ENCODE measurements around the gene ARPP21.
"Not testable (repeated sequence)": the region's sequence is repeated elsewhere in the genome, so short reads cannot be mapped to it uniquely, and the experiment has no call there.

Gene ARPP21

DNA sequence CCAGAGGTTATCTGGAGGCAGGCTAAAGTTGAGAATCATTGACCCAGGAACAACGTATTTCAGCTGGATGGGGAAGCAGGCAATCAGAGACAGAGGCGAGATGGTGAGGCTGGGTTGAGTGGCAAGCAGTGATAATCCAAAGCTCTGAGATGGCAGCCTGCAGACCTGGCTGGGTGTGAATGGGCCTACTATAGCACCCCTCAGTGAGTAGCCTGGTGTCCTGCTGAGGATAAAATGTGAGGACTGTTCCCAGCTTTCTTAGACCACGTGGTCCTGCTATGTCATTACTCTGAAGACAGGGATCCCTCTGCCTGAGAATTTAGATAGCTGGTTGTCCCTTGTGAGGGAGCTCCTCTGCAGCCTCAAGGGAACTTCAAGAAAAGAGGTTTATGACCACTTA is 141.5 kb downstream of the ARPP21 start:
- no peak for DNase-seq (ENCODE audit: low read depth in 3 of 3)

DNA sequence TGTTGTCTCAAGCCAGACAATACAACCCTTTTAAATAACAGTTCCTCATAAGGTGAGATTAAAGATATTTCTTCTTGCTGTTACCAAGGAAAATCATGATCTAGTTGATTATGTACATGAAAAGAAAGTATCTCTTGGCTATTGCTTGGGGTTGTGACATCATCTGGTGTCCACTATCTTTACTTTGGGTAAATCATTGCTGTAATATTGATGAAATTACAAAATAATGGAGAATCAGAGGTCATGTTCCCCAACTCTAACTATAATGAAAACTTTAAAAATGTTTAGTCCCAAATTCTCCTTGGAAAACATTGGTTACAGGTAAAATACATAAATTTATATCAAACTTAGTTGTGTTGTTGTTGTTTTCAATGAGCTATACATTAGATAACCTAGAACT is 142.2 kb downstream of the ARPP21 start:
- no peak for DNase-seq (ENCODE audit: low read depth in 3 of 3)

- DNase-seq (ENCODE audit: low read depth in 3 of 3) = no peak
Measured at GRCh38 chr3:35782355-35782754, 143.0 kb downstream of the ARPP21 start.

DNA sequence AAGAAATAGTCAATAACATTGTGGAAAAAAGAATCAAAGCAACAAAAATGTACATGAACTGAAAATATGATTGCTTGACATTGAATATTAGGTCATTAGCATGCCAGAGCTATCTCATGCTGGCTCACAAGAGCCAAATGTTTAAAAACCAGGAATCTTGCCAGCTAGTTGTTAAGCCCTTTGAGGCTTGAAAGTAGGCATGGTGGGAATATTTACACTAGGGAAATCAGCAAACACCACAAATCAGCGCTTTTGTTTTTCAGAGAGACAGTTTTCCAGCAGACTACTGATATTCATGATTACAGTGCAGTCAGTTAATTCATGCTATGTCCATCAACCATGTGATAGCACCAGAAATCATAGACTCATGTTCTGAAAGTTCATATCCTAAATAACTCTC is 144.8 kb downstream of the ARPP21 start:
- no peak for DNase-seq (ENCODE audit: low read depth in 3 of 3)

- no peak for DNase-seq (ENCODE audit: low read depth in 3 of 3)
Measured at GRCh38 chr3:35785234-35785888, 146.0 kb downstream of the ARPP21 start.

DNA sequence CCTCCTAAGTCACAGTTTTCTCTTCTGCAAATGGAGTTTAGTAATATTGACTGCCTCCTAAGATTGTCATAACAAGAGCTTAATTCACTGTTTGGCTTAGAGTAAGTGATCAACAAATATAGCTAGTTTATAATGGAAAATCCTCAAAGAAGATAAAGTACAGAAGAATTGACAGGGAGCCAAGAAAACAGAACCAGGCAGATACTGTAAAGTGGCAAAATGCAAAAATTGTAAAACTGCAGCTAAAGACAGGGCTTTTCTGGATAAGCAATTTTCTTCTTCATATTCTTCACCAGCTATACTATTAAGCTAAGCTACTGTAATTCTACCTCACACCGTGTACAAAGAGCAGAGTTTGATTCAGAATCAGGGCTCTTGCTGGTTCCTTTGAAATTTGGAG is 148.6 kb downstream of the ARPP21 start:
- DNase-seq (ENCODE audit: low read depth in 3 of 3) = no peak

DNA sequence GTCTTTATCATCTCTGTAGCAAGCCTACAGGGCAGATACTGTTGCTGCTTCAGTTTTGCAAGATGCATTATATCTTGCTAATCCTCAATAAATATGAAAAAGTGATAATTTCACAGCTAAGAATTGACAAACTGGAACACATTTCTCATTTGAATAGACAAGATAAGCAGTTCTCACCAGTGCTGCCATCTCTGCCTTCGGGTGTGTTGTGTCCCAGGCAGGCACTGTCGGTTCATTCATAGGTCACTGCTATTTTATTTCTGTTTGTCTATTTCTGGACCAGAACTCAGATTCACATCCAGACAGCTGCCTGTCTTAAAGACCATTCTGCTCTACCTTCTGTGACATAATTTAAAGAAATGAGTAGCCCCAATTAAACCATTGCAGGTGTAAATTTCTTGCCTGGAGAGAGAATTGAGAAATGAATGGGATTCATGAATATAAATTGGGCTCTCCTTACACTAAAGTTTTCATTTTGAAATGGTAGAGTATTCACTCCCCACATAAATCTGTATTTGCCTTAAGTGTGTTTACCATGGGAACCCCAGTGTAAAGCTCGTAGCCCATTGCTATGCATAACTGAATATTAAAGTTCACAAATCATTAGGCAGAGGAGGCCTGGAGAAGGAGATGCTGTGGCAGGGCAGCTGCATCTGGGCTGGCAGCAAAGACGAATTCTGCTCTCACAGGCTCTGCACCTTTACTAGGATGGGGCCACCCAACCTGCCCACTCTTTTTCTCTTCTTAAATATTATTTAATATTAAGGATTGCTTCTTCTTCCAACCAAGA is 149.9 kb downstream of the ARPP21 start:
- no peak for DNase-seq (ENCODE audit: low read depth in 3 of 3)

GRCh38 chr3:35790764-35791163 is 151.4 kb downstream of the ARPP21 start:
- DNase-seq (ENCODE audit: low read depth in 3 of 3) = no peak

- DNase-seq (ENCODE audit: low read depth in 3 of 3) = no peak
Measured at GRCh38 chr3:35793667-35794066, 154.3 kb downstream of the ARPP21 start.

DNA sequence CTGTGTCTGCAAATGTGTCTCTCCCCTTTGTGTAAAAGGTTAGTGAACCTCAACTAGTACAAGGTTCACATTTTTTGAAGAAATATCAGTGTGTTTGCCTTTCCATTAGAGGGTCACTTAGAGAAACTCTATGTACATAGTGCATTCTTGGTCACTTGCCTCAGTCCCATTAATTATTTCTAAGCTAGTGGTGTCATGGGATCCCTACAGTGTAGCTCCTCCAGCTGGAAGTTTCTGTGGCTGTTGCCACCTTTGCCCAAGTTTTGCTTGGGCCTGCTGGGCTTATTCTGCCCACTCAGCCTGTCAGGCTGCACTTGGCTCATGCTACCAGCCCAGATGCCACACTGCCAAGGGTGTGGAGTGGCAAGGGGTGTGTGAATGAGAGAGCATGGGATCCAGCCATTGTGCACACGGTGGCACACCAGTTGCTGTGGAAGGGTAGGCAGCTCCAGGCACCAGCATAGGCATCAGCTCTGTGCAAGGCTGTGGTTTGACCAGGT is 161.7 kb downstream of the ARPP21 start:
- no peak for DNase-seq (ENCODE audit: low read depth in 3 of 3)

GRCh38 chr3:35814531-35814930 is 175.2 kb downstream of the ARPP21 start:
- DNase-seq (ENCODE audit: low read depth in 3 of 3) = no peak

DNA sequence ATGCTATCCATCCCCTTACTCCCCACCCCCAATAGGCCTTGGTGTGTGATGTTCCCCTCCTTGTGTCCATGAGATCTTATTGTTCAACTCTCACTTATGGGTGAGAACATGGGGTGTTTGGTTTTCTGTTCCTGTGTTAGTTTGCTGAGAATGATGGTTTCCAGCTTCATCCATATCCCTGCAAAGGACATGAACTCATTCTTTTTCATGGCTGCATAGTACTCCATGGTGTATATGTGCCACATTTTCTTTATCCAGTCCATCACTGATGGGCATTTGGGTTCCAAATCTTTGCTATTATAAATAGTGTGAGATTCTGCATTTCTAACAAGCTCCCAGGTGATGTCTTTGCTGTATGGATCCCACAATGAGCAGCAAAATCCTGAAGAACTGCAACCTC is 176.5 kb downstream of the ARPP21 start:
- DNase-seq (ENCODE audit: low read depth in 3 of 3) = not testable (repeated sequence)

DNA sequence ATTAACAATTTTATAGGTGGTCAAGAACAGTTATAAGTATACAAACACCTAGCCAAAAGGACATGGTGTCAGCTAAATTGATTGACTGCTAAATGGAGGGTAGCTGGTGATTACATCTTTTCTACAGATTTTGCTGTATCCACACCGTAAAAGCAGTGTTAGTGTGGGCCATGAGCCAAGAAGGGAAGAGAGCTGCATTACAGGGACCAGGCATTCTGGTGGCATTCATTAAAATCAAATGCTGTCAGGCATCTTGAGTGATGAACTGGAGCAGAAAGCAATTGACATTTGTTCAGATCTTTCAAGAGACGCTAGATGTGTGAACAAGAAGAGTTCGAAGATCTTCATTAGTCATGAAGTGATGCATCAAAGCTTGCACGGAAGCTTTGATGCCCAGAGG is 177.9 kb downstream of the ARPP21 start:
- DNase-seq (ENCODE audit: low read depth in 3 of 3) = no peak

DNA sequence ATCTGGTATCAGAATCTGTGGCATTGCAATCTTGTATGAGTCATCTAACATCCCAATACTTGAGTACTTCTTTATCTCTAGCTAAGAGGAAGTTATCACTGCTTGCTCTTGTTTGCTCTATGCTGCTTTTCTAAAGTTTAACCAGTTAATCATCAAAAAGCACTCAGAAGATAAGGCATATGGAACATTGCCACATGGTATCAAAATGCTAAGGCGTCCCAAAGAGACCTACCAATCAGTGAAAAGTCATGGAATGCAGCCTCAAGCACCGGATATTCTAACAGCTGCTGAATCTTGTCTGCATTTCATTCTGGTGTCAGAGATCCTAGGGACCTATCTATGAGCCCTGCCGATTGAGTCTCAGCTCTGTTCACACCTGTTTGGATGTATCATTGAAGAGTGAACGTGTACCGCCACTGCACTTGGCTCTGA is 192.8 kb downstream of the ARPP21 start:
- DNase-seq (ENCODE audit: low read depth in 3 of 3) = no peak

Measured in stimulated activated CD4-positive, alpha-beta T cell treated with anti-CD3 and anti-CD28 coated beads, TNF-alpha, amount 100 ng/mL, for 24 hours (primary cell).